ENCODE results near the gene ANKRD11.
"Not testable (repeated sequence)": the region's sequence is repeated elsewhere in the genome, so short reads cannot be mapped to it uniquely, and the experiment has no call there.

ANKRD11 gene

GRCh38 chr16:89268585-89268984 lies 221.8 kb downstream of the ANKRD11 start:
- DNase-seq (ENCODE audit: low read depth in 2 of 2), result no peak

GRCh38 chr16:89267746-89268145 lies 222.6 kb downstream of the ANKRD11 start:
- DNase-seq (ENCODE audit: low read depth in 2 of 2), result not testable (repeated sequence)

GRCh38 chr16:89266521-89267134 lies 223.7 kb downstream of the ANKRD11 start:
- no peak for DNase-seq (ENCODE audit: low read depth in 2 of 2)

- DNase-seq (ENCODE audit: low read depth in 2 of 2), result no peak
Measured at GRCh38 chr16:89265647-89266046, 224.7 kb downstream of the ANKRD11 start.

- DNase-seq (ENCODE audit: low read depth in 2 of 2), result no peak
Measured at GRCh38 chr16:89264800-89265550, 225.4 kb downstream of the ANKRD11 start.

DNA sequence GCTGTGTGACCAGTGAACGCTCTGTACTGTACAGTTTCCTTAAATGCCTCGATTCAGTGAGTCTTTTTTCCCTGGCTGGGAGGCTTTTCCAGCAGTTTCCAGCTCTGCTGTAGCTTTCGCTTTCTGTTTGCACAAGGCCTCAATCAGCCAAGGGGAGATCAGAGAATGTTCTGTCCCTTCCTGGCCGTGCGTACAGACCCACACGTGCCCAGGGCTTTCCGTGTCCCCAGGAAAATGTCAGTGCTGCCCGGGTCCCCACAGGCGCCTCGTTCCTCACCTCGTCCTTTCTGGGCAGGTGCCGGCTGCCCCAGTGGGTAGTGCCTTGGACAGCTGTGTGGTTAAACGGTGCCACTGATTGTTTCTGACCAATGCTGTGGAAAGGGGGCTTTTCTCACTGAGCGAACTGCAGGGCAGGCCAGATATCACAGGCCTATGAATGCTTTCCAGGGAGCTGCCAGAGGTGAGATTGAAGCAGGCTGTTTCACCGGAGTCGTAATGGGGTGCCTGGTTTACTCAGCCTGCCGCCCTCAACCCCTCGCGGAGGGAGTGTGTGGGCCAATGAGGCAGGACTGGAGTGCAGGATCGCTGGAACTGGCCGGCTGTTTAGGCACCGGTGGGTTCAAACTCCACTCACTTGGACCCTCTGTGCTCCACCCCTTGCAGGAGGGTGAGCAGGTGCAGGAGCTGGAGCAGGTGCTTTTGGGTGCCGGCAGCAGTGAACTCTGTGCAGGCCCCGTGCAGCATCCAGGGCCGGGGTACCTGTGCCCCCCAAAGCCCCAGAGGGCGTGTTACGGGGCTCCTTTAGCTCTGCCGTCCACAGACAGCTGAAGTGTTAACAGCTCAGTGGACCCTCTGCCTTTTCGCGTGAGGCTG lies 228.4 kb downstream of the ANKRD11 start:
- no peak for DNase-seq (ENCODE audit: low read depth in 2 of 2)

- DNase-seq (ENCODE audit: low read depth in 2 of 2), result not testable (repeated sequence)
Measured at GRCh38 chr16:89259901-89260300, 230.5 kb downstream of the ANKRD11 start.

GRCh38 chr16:89257757-89258465 lies 232.4 kb downstream of the ANKRD11 start:
- DNase-seq (ENCODE audit: low read depth in 2 of 2), result no peak

GRCh38 chr16:89257281-89257731 lies 233.1 kb downstream of the ANKRD11 start:
- DNase-seq (ENCODE audit: low read depth in 2 of 2), result no peak

DNA sequence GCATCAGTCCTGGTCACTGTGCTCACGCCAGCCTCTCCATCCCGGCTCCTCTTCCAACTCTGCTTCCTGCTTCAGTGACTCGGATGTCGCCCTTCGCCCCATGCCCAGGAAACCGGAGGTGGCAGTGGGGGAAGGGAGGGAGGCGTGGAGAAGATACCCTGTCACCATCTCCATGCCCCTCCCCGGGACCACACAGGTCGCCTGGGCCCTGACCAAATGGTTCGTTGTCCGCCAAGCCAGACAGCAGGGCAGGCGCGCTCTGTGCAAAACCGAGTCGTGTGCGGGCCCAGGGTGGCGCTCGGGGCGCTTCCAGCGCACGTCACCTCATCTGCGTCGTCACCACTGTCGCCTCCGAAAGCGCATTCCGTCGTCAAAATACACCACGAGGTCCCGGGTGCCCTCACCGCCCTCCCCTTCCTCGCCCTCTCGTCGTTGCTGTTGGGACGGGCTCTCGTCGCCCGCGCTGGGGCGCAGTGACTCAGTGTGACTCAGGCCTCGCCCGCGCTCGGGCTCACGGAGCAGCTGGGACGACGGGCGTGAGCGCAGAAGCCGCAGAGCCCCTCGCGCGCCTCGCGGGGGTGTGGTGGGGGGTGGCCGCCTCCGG lies 233.6 kb downstream of the ANKRD11 start:
- DNase-seq (ENCODE audit: low read depth in 2 of 2), result peak; percentile 58 to 69

- DNase-seq (ENCODE audit: low read depth in 2 of 2), result no peak
Measured at GRCh38 chr16:89253548-89254287, 236.6 kb downstream of the ANKRD11 start.

DNA sequence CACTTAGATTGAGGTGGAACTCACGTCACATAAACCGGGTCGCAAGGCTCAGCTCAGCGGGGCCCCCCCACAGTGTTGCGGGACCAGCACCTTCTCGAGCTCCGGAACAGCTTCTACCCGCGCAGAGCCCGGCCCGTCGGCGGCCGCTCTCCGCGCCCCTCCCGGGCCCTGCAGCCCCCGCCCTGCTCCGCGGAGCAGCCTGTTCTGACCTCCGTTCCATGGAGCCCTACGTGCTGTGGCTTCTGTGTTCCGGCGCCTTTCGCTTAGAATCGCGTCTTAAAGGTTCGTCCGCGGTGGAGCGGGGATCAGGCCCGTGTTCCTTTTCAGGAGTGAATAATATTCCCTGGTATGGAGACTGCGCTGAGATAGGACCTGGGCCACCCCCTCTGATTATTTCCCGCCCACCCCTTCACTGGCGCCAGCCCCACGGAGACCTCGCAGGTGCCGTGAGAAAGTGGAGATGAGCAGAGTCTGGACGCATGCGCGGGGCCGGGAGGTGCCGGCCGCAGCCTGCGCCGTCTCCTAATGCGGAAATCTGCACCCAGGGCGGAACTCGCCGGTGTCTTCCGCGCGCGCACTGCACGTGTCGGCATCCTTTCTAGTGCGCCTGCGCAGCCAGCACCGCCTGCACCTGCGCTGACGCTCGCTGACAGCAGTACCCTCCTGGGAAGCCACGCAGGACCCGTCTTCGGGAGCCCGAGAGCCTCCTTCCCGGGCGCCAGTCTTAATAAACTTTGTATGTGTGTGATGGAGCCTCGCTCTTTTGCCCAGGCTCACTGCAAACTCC lies 242.0 kb downstream of the ANKRD11 start:
- DNase-seq (ENCODE audit: low read depth in 2 of 2), result no peak

- DNase-seq (ENCODE audit: low read depth in 2 of 2), result not testable (repeated sequence)
Measured at GRCh38 chr16:89247734-89248075, 242.7 kb downstream of the ANKRD11 start.

DNA sequence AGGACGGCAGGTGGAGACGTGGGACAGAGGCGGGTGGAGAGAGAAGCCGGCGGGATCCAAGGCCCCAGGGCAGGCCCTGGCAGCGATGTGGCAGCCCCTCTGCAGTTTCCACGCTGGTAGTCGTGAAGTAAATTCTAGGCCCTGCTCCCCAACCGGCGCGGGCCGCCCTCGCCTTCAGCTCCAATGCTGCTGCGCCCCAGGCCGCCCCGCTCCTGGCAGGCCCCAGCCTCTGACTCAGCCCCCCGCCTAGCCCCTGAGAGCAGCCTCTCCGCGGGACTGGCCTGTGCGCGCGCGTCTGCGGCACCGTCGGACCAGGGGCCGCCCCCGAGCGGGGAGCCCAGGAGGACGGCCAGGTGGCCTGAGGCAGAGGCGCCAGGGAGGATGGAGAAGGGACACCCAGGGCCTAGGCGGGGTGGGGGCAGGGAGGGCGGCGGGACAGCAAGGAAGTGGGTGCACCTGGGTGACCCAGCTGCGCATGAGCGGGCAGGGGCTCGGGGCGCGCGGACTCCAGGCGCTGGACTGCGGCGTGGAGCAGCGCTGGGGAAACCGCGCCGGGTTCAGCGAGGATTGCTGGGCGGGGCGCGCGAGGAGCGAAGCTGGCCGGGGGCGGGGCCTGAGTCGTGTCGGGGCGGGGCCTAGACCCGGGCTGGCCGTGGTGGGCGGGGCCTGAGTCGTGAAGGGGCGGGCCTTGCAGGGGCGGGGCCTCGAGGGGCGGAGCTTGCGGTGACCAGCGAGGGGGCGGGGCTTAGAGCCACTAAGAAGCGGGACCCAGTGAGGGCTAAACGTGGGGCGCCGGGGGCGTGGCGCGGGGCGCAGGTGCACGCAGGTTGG lies 243.2 kb downstream of the ANKRD11 start:
- DNase-seq (ENCODE audit: low read depth in 2 of 2), result peak; percentile 92 to 93

GRCh38 chr16:89246383-89246902 lies 243.9 kb downstream of the ANKRD11 start:
- no peak for DNase-seq (ENCODE audit: low read depth in 2 of 2)

DNA sequence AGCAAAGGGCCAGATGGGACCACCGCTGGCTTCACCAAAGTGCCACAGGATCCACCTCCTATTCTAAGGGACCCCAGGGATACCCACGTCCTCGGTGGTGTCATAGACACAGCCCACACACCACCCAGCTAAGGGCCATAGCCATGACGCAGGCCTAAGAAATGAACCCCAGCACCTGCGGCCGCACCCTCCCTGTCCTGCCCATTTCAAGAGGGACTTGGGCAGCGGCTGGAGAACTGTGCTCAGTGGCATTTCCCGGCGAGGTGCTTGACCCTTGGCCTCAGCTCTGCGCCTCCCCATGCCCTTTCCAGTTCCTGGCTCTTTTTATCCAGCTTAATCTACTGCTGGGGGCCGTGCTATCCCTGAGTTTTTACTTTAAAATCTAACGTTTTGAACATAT lies 245.6 kb downstream of the ANKRD11 start:
- DNase-seq (ENCODE audit: low read depth in 2 of 2), result no peak

GRCh38 chr16:89244264-89244663 lies 246.1 kb downstream of the ANKRD11 start:
- not testable (repeated sequence) for DNase-seq (ENCODE audit: low read depth in 2 of 2)

DNA sequence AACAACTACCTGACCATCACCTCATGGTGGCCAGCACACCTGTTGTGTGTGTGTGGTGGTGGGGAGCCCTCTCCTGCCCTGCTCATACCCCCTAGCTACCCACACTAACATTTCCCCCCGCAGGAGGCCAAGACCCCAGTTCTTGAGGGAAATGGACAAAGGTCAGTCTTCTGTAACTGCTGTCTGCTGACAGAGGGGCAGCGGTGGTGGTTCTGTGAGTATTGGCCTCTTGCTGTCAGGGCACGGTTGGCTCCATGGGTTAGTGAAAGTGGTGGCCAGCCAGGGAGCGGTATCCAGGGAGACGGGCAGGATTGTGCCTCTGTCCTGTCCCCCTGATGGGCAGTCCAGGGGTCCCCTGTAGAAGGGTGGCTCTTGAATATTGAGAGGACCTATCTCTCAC lies 246.7 kb downstream of the ANKRD11 start:
- DNase-seq (ENCODE audit: low read depth in 2 of 2), result no peak

- DNase-seq (ENCODE audit: low read depth in 2 of 2), result no peak
Measured at GRCh38 chr16:89242795-89243200, 247.6 kb downstream of the ANKRD11 start.
